Measurements from ENCODE around the gene OVOL2. TPM values are rescaled to one million over a fixed set of nuclear protein-coding genes. Genes with fewer than 3 reads are reported as not detected.

Gene OVOL2
- total and polyA plus RNA-seq, 2 of the 8 experiments (the other 6 are each of a cell fraction or from before 2014, with no cell fraction given), result 11.0 to 11.4 TPM

GRCh38 chr20:18031888-18032509, 25.7 kb downstream of the OVOL2 start:
- Histone ChIP-seq H3K23ac (ENCODE audit: insufficient read length) (no peak overlapping the region), H3K9ac (replicated peaks in 1 of 4; ENCODE audit: extremely low read depth in 1 of 4, low read depth in 3 of 4, low read length in 3 of 4) (no peak overlapping the region)
- CTCF ChIA-PET (ENCODE audit: partially characterized antibody), result interaction anchor here (0.8 to 8.9 kb wide), 8 partner anchors 9 to 127 kb away, joined by 3 to 48 read pairs (median 5); no protein-coding TSS in a partner anchor

More at GRCh38 chr20:18031888-18032509, 25.7 kb downstream of the OVOL2 start:
- Histone ChIP-seq H3K4me3 (ENCODE audit: extremely low read depth in 1 of 4, insufficient read depth in 2 of 4, low read depth in 3 of 4, low read length in 4 of 4) (no peak overlapping the region), H4K20me1 (replicated peaks in 1 of 2; ENCODE audit: control insufficient read depth in 1 of 2, insufficient read depth in 2 of 2, low read length in 2 of 2) (no peaks in the 10 kb centered on the region), H2BK5ac (ENCODE audit: low read depth, low read length) (no peak overlapping the region), H3K18ac (ENCODE audit: extremely low read depth, low read length) (no peak overlapping the region), H3K4me1 (replicated peaks in 1 of 4; ENCODE audit: control insufficient read depth in 3 of 4, insufficient read depth in 4 of 4, low read length in 3 of 4) (peaks cover 0 to 5% (median under 1%) of the 10 kb centered on the region in 4 experiments; a peak in 3 of 7 replicates), H2BK20ac (ENCODE audit: low read length) (no peak overlapping the region), H3K14ac (ENCODE audit: insufficient read length) (no peak overlapping the region), H3K56ac (replicated peaks; ENCODE audit: insufficient read length, low read depth, low read length) (no peak overlapping the region), H4K8ac (ENCODE audit: extremely low read depth, insufficient read depth, low read length) (no peak overlapping the region), H4K5ac (ENCODE audit: insufficient read length, low read depth, low read length) (no peak overlapping the region), H3K4ac (replicated peaks; ENCODE audit: insufficient read length, low read depth, low read length) (no peak overlapping the region), H2BK15ac (ENCODE audit: low read length) (no peak overlapping the region), H3K79me1 (ENCODE audit: low read depth, low read length) (no peaks in the 10 kb centered on the region), H3K79me2 (ENCODE audit: control insufficient read depth in 1 of 2, insufficient read depth in 2 of 2, low read length in 2 of 2) (no peaks in the 10 kb centered on the region), H3K27me3 (replicated peaks in 1 of 4; ENCODE audit: control insufficient read depth in 3 of 4, extremely low read depth in 1 of 4, insufficient read depth in 3 of 4, low read length in 3 of 4) (no peaks in the 10 kb centered on the region), H3K36me3 (ENCODE audit: control insufficient read depth in 2 of 4, insufficient read depth in 4 of 4, low read length in 3 of 4) (peaks cover 0 to 2% (median under 1%) of the 10 kb centered on the region in 4 experiments; a peak in 1 of 8 replicates), H4K91ac (replicated peaks; ENCODE audit: insufficient read length, low read length) (no peak overlapping the region), H2BK12ac (ENCODE audit: low read depth, low read length) (no peak overlapping the region), H3K4me2 (ENCODE audit: insufficient read depth in 1 of 2, low read depth in 2 of 2, low read length in 2 of 2) (no peak overlapping the region), H3K23me2 (ENCODE audit: low read depth, low read length) (no peaks in the 10 kb centered on the region), H3K27ac (ENCODE audit: low read depth, low read length) (no peak overlapping the region), H2AFZ (ENCODE audit: low read length) (no peak overlapping the region), H3K9me3 (ENCODE audit: insufficient read depth in 2 of 2, low read depth in 1 of 2, low read length in 1 of 2) (no peaks in the 10 kb centered on the region), H2AK5ac (ENCODE audit: low read depth, low read length) (no peak overlapping the region), H2BK120ac (replicated peaks; ENCODE audit: low read depth, low read length) (no peak overlapping the region)
- 89% methylated on average over 7 of the region's 7 CpGs; no CpG with 5 or more reads in 1 of the 2 experiments for WGBS, 2 experiments (ENCODE audit: extremely low coverage in 1 of 2, insufficient coverage in 1 of 2, insufficient read length in 1 of 2, insufficient replicate concordance in 2 of 2, low coverage in 1 of 2, low lambda C conversion rate in 2 of 2, missing lambda C conversion rate in 1 of 2)
- FAIRE-seq (no peak), DNase-seq (ENCODE audit: low read depth in 1 of 2, low spot score in 2 of 2) (no peak)
- TF ChIP-seq SIN3A (conservative IDR thresholded peaks at IDR 0.05 in 1 of 2, IDR thresholded peaks at IDR 0.05 in 1 of 2; ENCODE audit: low read depth in 1 of 2, low read length in 2 of 2) (no peak), EZH2 (IDR thresholded peaks at IDR 0.05; ENCODE audit: low read depth, low read length, severe bottlenecking) (no peak), RBBP5 (IDR thresholded peaks at IDR 0.05; ENCODE audit: borderline replicate concordance, low read depth, low read length) (no peak), TAF1 (IDR thresholded peaks at IDR 0.05; ENCODE audit: low read depth, low read length) (no peak)
- TF ChIP-seq, protein P1, sequence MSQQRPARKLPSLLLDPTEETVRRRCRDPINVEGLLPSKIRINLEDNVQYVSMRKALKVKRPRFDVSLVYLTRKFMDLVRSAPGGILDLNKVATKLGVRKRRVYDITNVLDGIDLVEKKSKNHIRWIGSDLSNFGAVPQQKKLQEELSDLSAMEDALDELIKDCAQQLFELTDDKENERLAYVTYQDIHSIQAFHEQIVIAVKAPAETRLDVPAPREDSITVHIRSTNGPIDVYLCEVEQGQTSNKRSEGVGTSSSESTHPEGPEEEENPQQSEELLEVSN (IDR thresholded peaks at IDR 0.05), result no peak
- TF ChIP-seq, protein P2, sequence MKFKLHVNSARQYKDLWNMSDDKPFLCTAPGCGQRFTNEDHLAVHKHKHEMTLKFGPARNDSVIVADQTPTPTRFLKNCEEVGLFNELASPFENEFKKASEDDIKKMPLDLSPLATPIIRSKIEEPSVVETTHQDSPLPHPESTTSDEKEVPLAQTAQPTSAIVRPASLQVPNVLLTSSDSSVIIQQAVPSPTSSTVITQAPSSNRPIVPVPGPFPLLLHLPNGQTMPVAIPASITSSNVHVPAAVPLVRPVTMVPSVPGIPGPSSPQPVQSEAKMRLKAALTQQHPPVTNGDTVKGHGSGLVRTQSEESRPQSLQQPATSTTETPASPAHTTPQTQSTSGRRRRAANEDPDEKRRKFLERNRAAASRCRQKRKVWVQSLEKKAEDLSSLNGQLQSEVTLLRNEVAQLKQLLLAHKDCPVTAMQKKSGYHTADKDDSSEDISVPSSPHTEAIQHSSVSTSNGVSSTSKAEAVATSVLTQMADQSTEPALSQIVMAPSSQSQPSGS (IDR thresholded peaks at IDR 0.05; ENCODE audit: low read length), result no peak
- POLR2A ChIA-PET (ENCODE audit: partially characterized antibody), result interaction anchor here (1.4 to 1.7 kb wide), 2 partner anchors 57 to 105 kb away, joined by 4 to 5 read pairs; partner anchors contain the start of genes KAT14 and PET117
